ENCODE measurements around the gene NOP14. TPM values are rescaled to one million over a fixed set of nuclear protein-coding genes. Genes with fewer than 3 reads are reported as not detected.
"Not testable (repeated sequence)": the region's sequence is repeated elsewhere in the genome, so short reads cannot be mapped to it uniquely, and the experiment has no call there.

Gene NOP14
- total RNA-seq, 1 donor from 2014 or later = 28.5 TPM

GRCh38 chr4:3007724-3008123, 44.5 kb upstream of the NOP14 start:
- TF ChIP-seq CTCF (IDR thresholded peaks at IDR 0.05; ENCODE audit: unreplicated experiment) = no peak
- no peak for DNase-seq (ENCODE audit: low spot score in 2 of 2, unreplicated experiment in 2 of 2)
- Mint-ChIP-seq H3K27me3 (ENCODE audit: low read depth) (no peaks in the 10 kb centered on the region), H3K27ac (no peak overlapping the region), H3K36me3 (no peaks in the 10 kb centered on the region), H3K4me1 (no peaks in the 10 kb centered on the region), H3K9me3 (no peaks in the 10 kb centered on the region), H3K4me3 (no peak overlapping the region)

- no peak overlapping the region for H3K27ac Mint-ChIP-seq
- TF ChIP-seq CTCF (IDR thresholded peaks at IDR 0.05; ENCODE audit: unreplicated experiment) = no peak
- no peaks in the 10 kb centered on the region for H3K27me3 Mint-ChIP-seq (ENCODE audit: low read depth)
- H3K9me3 Mint-ChIP-seq = peaks cover 5% of the 10 kb centered on the region
- no peak overlapping the region for H3K4me3 Mint-ChIP-seq
- peaks cover 3% of the 10 kb centered on the region for H3K36me3 Mint-ChIP-seq
- no peak for DNase-seq (ENCODE audit: low spot score in 2 of 2, unreplicated experiment in 2 of 2)
- no peaks in the 10 kb centered on the region for H3K4me1 Mint-ChIP-seq
Measured at GRCh38 chr4:2996415-2996814, 33.2 kb upstream of the NOP14 start.

GRCh38 chr4:2995546-2996265, 32.5 kb upstream of the NOP14 start:
- no peak overlapping the region for H3K27ac Mint-ChIP-seq
- H3K4me1 Mint-ChIP-seq = no peaks in the 10 kb centered on the region
- peaks cover 3% of the 10 kb centered on the region for H3K36me3 Mint-ChIP-seq
- H3K27me3 Mint-ChIP-seq (ENCODE audit: low read depth) = no peaks in the 10 kb centered on the region
- peaks cover 5% of the 10 kb centered on the region for H3K9me3 Mint-ChIP-seq
- no peak for DNase-seq (ENCODE audit: low spot score in 2 of 2, unreplicated experiment in 2 of 2)
- no peak overlapping the region for H3K4me3 Mint-ChIP-seq
- TF ChIP-seq CTCF (IDR thresholded peaks at IDR 0.05; ENCODE audit: unreplicated experiment) = no peak

GRCh38 chr4:2994917-2995316, 31.7 kb upstream of the NOP14 start:
- H3K27ac Mint-ChIP-seq = no peak overlapping the region
- no peak for TF ChIP-seq CTCF (IDR thresholded peaks at IDR 0.05; ENCODE audit: unreplicated experiment)
- H3K9me3 Mint-ChIP-seq = peaks cover 5% of the 10 kb centered on the region
- H3K4me1 Mint-ChIP-seq = no peaks in the 10 kb centered on the region
- H3K27me3 Mint-ChIP-seq (ENCODE audit: low read depth) = no peaks in the 10 kb centered on the region
- no peak for DNase-seq (ENCODE audit: low spot score in 2 of 2, unreplicated experiment in 2 of 2)
- no peak overlapping the region for H3K4me3 Mint-ChIP-seq
- peaks cover 3% of the 10 kb centered on the region for H3K36me3 Mint-ChIP-seq

- H3K27me3 Mint-ChIP-seq (ENCODE audit: low read depth) = no peaks in the 10 kb centered on the region
- H3K27ac Mint-ChIP-seq = no peak overlapping the region
- H3K4me1 Mint-ChIP-seq = no peaks in the 10 kb centered on the region
- DNase-seq (ENCODE audit: low spot score in 2 of 2, unreplicated experiment in 2 of 2) = no peak
- no peak for TF ChIP-seq CTCF (IDR thresholded peaks at IDR 0.05; ENCODE audit: unreplicated experiment)
- no peaks in the 10 kb centered on the region for H3K9me3 Mint-ChIP-seq
- peaks cover 1% of the 10 kb centered on the region for H3K36me3 Mint-ChIP-seq
- H3K4me3 Mint-ChIP-seq = no peak overlapping the region
Measured at GRCh38 chr4:2991243-2991642, 28.0 kb upstream of the NOP14 start.

GRCh38 chr4:2983715-2984114, 20.5 kb upstream of the NOP14 start:
- H3K4me3 Mint-ChIP-seq; H3K4me1 Mint-ChIP-seq; H3K27me3 Mint-ChIP-seq (ENCODE audit: low read depth): not testable (repeated sequence)

More at GRCh38 chr4:2983715-2984114, 20.5 kb upstream of the NOP14 start:
- not testable (repeated sequence) for DNase-seq (ENCODE audit: low spot score in 2 of 2, unreplicated experiment in 2 of 2); H3K36me3 Mint-ChIP-seq; H3K27ac Mint-ChIP-seq; H3K9me3 Mint-ChIP-seq

Measured in mesothelial cell of epicardium (in vitro differentiated cells).